Cerebellar nuclear complex (tissue), 1 donor: ENCODE data around the gene C16orf89.
"Not testable (repeated sequence)": the region's sequence is repeated elsewhere in the genome, so short reads cannot be mapped to it uniquely, and the experiment has no call there.

ENCODE experiments used
- DNase-seq, 2 experiments: peaks; one replicate each; lab custom pipeline; 2025; lab: John Stamatoyannopoulos, UW

Gene C16orf89

GRCh38 chr16:5084802-5085201 lies 19.0 kb upstream of the C16orf89 start:
- DNase-seq, result not testable (repeated sequence)

- DNase-seq, result not testable (repeated sequence)
These were observed 18.5 kb upstream of the C16orf89 start for GRCh38 chr16:5084099-5084731.

- not testable (repeated sequence) for DNase-seq
These were observed 17.9 kb upstream of the C16orf89 start for GRCh38 chr16:5083646-5084045.

DNA sequence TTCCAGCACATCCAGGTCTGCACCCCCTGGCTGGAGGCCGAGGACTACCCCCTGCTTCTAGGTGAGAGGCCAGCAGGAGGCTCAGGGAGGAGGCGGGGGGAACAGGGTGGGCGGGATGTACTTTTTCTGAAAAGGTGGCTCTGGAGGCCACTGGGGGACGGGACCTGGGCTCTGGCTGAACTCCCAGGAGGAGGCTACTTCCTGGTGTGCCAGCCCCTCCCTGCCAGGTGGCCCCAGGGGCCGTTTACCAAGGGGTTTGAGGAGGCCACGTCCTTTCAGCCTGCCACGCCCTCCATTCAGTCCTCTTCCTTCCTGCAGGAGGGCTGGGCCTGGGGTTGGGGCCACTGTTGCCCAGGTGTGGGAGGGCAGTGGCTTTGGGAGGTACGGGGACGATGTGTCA lies 15.2 kb upstream of the C16orf89 start:
- not testable (repeated sequence) for DNase-seq

- not testable (repeated sequence) for DNase-seq
These were observed 14.7 kb upstream of the C16orf89 start for GRCh38 chr16:5080461-5080860.

- DNase-seq, result no peak
These were observed 12.9 kb upstream of the C16orf89 start for GRCh38 chr16:5078626-5079025.

DNA sequence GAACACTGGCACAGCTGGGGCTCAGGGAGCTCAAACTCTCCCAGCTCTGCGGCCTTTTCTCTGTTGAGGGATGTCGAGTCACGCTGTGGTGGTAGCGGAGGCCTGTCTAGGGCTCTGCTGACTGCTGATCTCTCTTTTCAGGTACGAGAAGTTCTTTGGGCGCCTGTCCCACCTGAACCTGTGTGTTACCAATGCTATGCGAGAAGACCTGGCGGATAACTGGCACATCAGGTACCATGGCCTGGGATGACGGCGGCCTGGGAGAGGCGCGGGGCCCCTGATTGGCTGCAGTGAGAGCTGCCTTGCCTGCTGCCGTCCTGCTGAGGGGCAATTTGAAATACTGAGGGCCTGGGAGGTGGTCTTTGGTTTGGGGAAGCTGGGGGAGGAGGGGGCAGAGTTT lies 11.5 kb upstream of the C16orf89 start:
- no peak for DNase-seq

- no peak for DNase-seq
These were observed 9.9 kb upstream of the C16orf89 start for GRCh38 chr16:5075637-5076036.

DNA sequence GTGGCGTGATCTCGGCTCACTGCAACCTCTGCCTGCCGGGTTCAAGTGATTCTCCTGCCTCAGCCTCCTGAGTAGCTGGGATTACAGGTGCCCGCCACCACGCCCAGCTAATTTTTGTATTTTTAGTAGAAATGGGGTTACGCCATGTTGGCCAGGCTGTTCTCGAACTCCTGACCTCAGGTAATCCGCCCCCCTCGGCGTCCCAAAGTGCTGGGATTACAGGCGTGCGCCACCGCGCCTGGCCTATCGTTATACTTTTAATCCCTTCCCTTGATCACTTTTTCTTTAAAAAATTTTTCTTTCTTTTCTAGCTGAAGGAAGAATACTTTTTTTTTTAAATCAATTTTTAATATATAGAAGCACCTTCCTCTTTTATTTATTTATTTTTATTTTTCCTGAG lies 8.0 kb upstream of the C16orf89 start:
- not testable (repeated sequence) for DNase-seq

DNA sequence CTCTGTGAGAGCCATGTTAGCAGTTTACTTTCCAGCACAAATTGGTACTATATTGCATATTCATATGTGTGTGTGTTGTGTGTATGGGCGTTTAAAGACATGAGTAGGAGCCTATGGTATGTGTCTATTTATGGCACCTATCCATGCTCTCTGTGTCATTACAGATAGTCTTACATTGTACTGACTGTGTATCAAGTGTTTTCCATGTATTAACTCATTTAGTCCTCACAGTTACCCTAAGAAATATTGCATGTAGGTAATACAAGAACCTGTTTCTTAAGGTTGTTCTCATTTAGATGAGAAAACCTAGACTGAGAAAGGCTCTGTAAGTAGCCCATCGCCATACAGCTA lies 7.5 kb upstream of the C16orf89 start:
- DNase-seq, result no peak

- DNase-seq, result no peak
These were observed 6.8 kb upstream of the C16orf89 start for GRCh38 chr16:5072334-5073278.

DNA sequence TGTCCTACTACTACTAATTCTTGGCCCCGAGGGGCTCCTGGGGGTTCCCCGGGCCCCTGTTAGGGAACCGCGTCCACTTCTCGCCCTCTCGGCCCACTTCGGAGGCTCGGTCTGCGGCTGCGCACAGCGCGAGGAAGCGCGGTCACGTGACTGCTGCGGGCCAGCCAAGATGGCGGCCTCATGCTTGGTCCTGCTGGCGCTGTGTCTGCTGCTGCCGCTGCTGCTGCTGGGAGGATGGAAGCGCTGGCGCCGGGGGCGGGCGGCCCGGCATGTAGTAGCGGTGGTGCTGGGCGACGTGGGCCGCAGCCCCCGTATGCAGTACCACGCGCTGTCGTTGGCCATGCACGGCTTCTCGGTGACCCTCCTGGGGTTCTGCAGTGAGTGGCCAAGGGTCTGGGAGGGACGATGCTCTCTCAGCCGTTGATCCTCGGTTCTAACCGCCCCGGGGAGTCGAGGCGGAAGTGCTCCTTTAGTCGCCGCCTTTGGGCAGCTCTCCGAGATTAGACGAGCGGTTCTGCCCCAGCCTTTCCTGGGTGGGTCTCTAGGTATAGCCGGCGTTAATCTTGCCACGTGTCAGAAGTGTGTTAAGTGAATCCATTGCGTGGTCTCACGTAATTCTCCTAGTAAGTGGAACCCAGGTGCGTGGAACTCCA lies 6.1 kb upstream of the C16orf89 start, which contains the start of gene ALG1:
TSS of gene ALG1 (plus strand) at position 163 of the 653 bp plus-strand sequence. CDS start at position 170, 7 bp downstream.
- peak in 1 of 2 experiments; percentile 65 for DNase-seq

GRCh38 chr16:5071341-5071680 lies 5.6 kb upstream of the C16orf89 start:
- no peak for DNase-seq

- no peak for DNase-seq
These were observed 4.9 kb upstream of the C16orf89 start for GRCh38 chr16:5070431-5071186.

- DNase-seq, result no peak
These were observed 4.1 kb upstream of the C16orf89 start for GRCh38 chr16:5069854-5070253.

- DNase-seq, result no peak
These were observed 3.3 kb upstream of the C16orf89 start for GRCh38 chr16:5069048-5069447.

DNA sequence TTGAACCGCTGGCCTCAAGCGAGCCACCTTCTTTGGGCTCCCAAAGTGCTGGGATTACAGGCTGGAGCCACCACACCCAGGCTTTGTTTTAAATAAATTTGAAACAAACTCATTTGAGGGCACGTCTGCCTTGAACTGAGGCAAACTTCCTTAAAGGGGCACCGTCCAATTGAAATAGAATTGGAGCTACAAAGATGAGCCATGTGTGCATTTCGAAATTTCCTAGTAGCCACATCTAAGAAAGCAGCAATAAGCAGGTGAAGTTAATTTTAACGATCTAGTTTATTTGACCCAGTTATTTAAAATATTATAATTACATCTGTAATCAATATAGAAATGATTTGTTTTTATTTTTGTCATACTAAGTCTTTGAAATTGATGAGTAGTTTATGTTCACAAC lies 755 bp upstream of the C16orf89 start:
- no peak for DNase-seq

- DNase-seq, result no peak
These were observed 430 bp downstream of the C16orf89 start for GRCh38 chr16:5065326-5065725.

- DNase-seq, result no peak
These were observed 841 bp downstream of the C16orf89 start for GRCh38 chr16:5064915-5065314.

DNA sequence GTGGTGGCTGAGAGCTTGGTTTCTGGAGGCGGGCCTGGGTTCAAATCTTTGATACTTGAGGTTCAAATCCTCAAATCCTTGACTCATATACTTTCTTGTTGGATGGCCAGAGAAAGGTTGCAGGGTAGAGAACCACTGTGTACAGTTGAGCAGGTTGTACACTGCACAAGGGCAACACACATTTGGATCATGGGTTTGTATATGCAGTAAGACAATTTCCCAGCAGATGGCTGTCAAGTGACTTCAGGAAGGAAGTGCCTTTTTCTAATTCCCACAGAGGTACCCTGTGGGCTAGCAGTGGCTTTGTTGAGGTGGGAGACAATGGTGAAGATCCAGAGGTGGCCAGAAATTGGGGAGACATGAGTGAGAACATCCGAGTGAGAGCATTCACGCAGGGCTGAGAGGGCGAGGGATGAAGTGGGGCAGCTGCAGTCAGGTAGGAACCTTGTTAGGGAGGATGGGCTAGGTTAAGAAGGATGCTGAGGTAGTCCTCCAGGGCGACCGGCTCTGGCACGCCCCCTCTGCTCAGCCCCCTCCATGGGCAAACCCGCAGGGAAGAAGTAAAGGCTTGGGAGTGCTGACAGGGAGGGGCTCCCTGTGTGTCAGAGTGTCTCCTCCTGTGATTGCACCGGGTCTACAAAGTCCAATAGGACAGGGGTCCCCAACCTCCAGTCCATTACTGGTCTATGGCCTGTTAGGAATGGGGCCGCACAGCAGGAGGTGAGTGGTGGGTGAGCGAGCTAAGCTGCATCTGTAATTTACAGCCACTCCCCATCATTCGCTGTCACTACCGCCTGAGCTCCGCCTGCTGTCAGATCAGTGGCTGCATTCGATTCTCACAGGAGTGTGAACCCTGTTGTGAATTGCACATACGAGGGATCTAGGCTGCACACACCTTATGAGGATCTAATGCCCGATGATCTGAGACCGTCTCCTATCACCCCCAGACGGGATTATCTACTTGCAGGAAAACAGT lies 2.7 kb downstream of the C16orf89 start:
- DNase-seq, result no peak

GRCh38 chr16:5062051-5062450 lies 3.7 kb downstream of the C16orf89 start:
- no peak for DNase-seq
